GM12878 (cell line): ENCODE results near the gene BBC3. TPM values are rescaled to one million over a fixed set of nuclear protein-coding genes. Genes with fewer than 3 reads are reported as not detected.

Experiments
- BHLHE40 ChIP-seq, 2 experiments: fragments of 450-650 bp in 1 of 2; IDR thresholded peaks; 2 replicates each; pipeline ENCODE4 v1.6.1; 2011 to 2017; ENCODE audit warnings: low read depth in 2 of 2, borderline replicate concordance in 1 of 2, improper control_type of control experiment in 1 of 2, low read length in 1 of 2, mild to moderate bottlenecking in 1 of 2
- DPF2 ChIP-seq: fragments of 450-650 bp; IDR thresholded peaks from 2 replicates; pipeline ENCODE4 v1.6.1; 2017; ENCODE audit warnings: mild to moderate bottlenecking
- E2F8 ChIP-seq: fragments of 450-650 bp; IDR thresholded peaks from 2 replicates; pipeline ENCODE4 v1.6.1; 2018; ENCODE audit warnings: mild to moderate bottlenecking, low read depth, moderate library complexity; ENCODE audit not compliant: partially characterized antibody
- GATAD2B ChIP-seq: fragments of 450-650 bp; conservative IDR thresholded peaks from 2 replicates; pipeline ENCODE4 v1.6.1; 2017; ENCODE audit warnings: low read depth, mild to moderate bottlenecking, moderate library complexity
- LARP7 ChIP-seq: fragments of 450-650 bp; IDR thresholded peaks from 2 replicates; pipeline ENCODE4 v1.6.1; 2017; ENCODE audit warnings: mild to moderate bottlenecking
- MTA2 ChIP-seq: fragments of 450-650 bp; IDR thresholded peaks from 2 replicates; pipeline ENCODE4 v1.6.1; 2016; ENCODE audit warnings: low read depth, mild to moderate bottlenecking, moderate library complexity
- NBN ChIP-seq: fragments of 450-650 bp; IDR thresholded peaks from 2 replicates; pipeline ENCODE4 v1.6.1; 2016
- PML ChIP-seq: IDR thresholded peaks from 2 replicates; pipeline ENCODE4 v1.6.1; 2012; ENCODE audit warnings: low read length, inconsistent platforms
- RELA ChIP-seq: fragments of 450-650 bp; IDR thresholded peaks from 2 replicates; pipeline ENCODE4 v1.8.0; 2014; ENCODE audit warnings: borderline replicate concordance; ENCODE audit not compliant: partially characterized antibody
- REST ChIP-seq: IDR thresholded peaks from 2 replicates; pipeline ENCODE4 v1.6.1; 2012; ENCODE audit warnings: mild to moderate bottlenecking, low read depth, low read length
- SUPT20H ChIP-seq: IDR thresholded peaks from 2 replicates; pipeline ENCODE4 v1.6.1; 2011; ENCODE audit warnings: low read depth, mild to moderate bottlenecking, low read length, moderate library complexity, borderline replicate concordance; ENCODE audit not compliant: control insufficient read depth
- TBL1XR1 ChIP-seq: IDR thresholded peaks from 2 replicates; pipeline ENCODE4 v1.6.1; 2012; ENCODE audit warnings: low read depth, low read length, improper control_type of control experiment
- TCF3 ChIP-seq: IDR thresholded peaks from 2 replicates; pipeline ENCODE4 v1.6.1; 2012; ENCODE audit warnings: low read depth, mild to moderate bottlenecking, low read length, borderline replicate concordance; ENCODE audit not compliant: insufficient read depth
- ZNF207 ChIP-seq: fragments of 450-650 bp; IDR thresholded peaks from 2 replicates; pipeline ENCODE4 v1.6.1; 2014; ENCODE audit warnings: antibody characterized with exemption, mild to moderate bottlenecking, borderline replicate concordance
- polyA plus RNA-seq, 11 experiments: library from polyadenylated mRNA; depleted of rRNA in 4 of 11; unstranded in 6 of 11; stranded (reverse) in 5 of 11; fragments of >200 nt; fragmentation: Nextera tagmentation in 4 of 11; fragmentation: Illumina TruSeq in 1 of 11; extraction: Ambion mirVana in 4 of 11; extraction: Trizol in 1 of 11; gene quantifications; 1 replicate in 1 of 11; 2 replicates in 10 of 11; pipeline versions ENCODE4 v1.2.1 to v1.2.3, GENCODE V29; 2011 to 2016; ENCODE audit warnings: inconsistent platforms in 2 of 11, missing spikeins in 2 of 11, low read depth in 1 of 11
- total RNA-seq, 4 experiments: library from RNA; depleted of rRNA in 3 of 4; stranded (reverse); fragments of >200 nt in 3 of 4; fragmentation: Illumina TruSeq in 1 of 4; extraction: Trizol in 1 of 4; gene quantifications; 2 replicates each; pipeline versions ENCODE4 v1.2.1 to v1.2.3, GENCODE V29; 2013 to 2021

Gene BBC3
- total and polyA plus RNA-seq, 10 of the 15 experiments (the other 5 are each of a cell fraction or from before 2014, with no cell fraction given) = 0.10 to 17.9 (median 7.5) TPM

- no peak for TF ChIP-seq E2F8
- 0 out of 2 replicates have a peak, but pooled peaks have one; percentile 27 for TF ChIP-seq DPF2
- no peak for TF ChIP-seq SUPT20H
- TF ChIP-seq REST = no peak
- TF ChIP-seq TBL1XR1 = no peak
- TF ChIP-seq ZNF207 = no peak
- TF ChIP-seq PML = no peak
- TF ChIP-seq GATAD2B = 0 out of 2 replicates have a peak, but pooled peaks have one; percentile 26
- TF ChIP-seq RELA = no peak
- TF ChIP-seq LARP7 = peak; percentile 50; the same call in 1 of the 2 replicates
- no peak for TF ChIP-seq MTA2
- no peak for TF ChIP-seq TCF3
- no peak for TF ChIP-seq NBN
- TF ChIP-seq BHLHE40 (IDR thresholded peaks at IDR 0.05; ENCODE audit: borderline replicate concordance in 1 of 2, low read depth in 2 of 2, low read length in 1 of 2) = 0 out of 4 replicates have a peak, but pooled peaks of 1 of the 2 experiments have one; percentile 20
These were observed 8.8 kb upstream of the BBC3 start (continued) for GRCh38 chr19:47239610-47240296.
